ENCODE measurements around the gene MEOX2. TPM values are rescaled to one million over a fixed set of nuclear protein-coding genes. Genes with fewer than 3 reads are reported as not detected.

Gene MEOX2
- total and polyA plus RNA-seq, 2 of the 8 experiments (the other 6 are each of a cell fraction or from before 2014, with no cell fraction given), result 0.05 to 0.19 TPM

DNA sequence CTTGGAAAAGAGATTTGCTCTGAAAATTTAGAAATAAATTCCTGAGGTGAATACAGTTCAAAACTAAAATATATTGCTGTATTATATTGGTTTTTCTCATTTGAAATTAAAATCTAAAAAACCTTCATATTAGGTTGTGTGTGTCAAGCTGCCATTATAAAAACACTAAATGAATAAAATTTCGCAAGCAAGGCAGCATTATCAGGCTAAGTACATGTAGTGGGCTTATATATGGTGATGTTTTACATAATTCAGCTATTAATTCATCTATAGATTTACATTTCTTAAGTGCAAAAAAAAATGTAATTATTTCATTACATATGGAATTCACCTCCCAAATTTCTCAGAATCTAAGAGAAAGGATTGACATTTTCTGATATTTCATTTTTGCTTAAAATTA is 5.3 kb downstream of the MEOX2 start:
- Histone ChIP-seq H3K27me3 (replicated peaks in 1 of 4; ENCODE audit: control insufficient read depth in 3 of 4, extremely low read depth in 1 of 4, insufficient read depth in 3 of 4, low read length in 3 of 4) (peaks cover 3 to 21% (median 17%) of the 10 kb centered on the region in 4 experiments), H2BK5ac (ENCODE audit: low read depth, low read length) (no peak overlapping the region), H4K20me1 (replicated peaks in 1 of 2; ENCODE audit: control insufficient read depth in 1 of 2, insufficient read depth in 2 of 2, low read length in 2 of 2) (peaks cover 0 to 1% of the 10 kb centered on the region in 2 experiments), H3K14ac (ENCODE audit: insufficient read length) (no peak overlapping the region), H3K56ac (replicated peaks; ENCODE audit: insufficient read length, low read depth, low read length) (no peak overlapping the region), H4K5ac (ENCODE audit: insufficient read length, low read depth, low read length) (no peak overlapping the region), H2AFZ (ENCODE audit: low read length) (no peak overlapping the region), H3K79me2 (ENCODE audit: control insufficient read depth in 1 of 2, insufficient read depth in 2 of 2, low read length in 2 of 2) (no peaks in the 10 kb centered on the region), H2AK5ac (ENCODE audit: low read depth, low read length) (no peak overlapping the region), H3K27ac (ENCODE audit: low read depth, low read length) (no peak overlapping the region), H3K9me3 (ENCODE audit: insufficient read depth in 2 of 2, low read depth in 1 of 2, low read length in 1 of 2) (no peaks in the 10 kb centered on the region), H4K8ac (ENCODE audit: extremely low read depth, insufficient read depth, low read length) (no peak overlapping the region), H2BK20ac (ENCODE audit: low read length) (no peak overlapping the region), H3K4me1 (replicated peaks in 1 of 4; ENCODE audit: control insufficient read depth in 3 of 4, insufficient read depth in 4 of 4, low read length in 3 of 4) (peaks cover 0 to 2% (median 0%) of the 10 kb centered on the region in 4 experiments; a peak in 2 of 7 replicates), H3K9ac (replicated peaks in 1 of 4; ENCODE audit: extremely low read depth in 1 of 4, low read depth in 3 of 4, low read length in 3 of 4) (no peak overlapping the region), H3K18ac (ENCODE audit: extremely low read depth, low read length) (no peak overlapping the region), H3K36me3 (ENCODE audit: control insufficient read depth in 2 of 4, insufficient read depth in 4 of 4, low read length in 3 of 4) (no peaks in the 10 kb centered on the region), H2BK120ac (replicated peaks; ENCODE audit: low read depth, low read length) (no peak overlapping the region), H3K4ac (replicated peaks; ENCODE audit: insufficient read length, low read depth, low read length) (no peak overlapping the region), H3K23me2 (ENCODE audit: low read depth, low read length) (peaks cover 10% of the 10 kb centered on the region; the same call in 1 of the 2 replicates), H3K79me1 (ENCODE audit: low read depth, low read length) (no peaks in the 10 kb centered on the region), H2BK15ac (ENCODE audit: low read length) (no peak overlapping the region), H3K23ac (ENCODE audit: insufficient read length) (no peak overlapping the region), H2BK12ac (ENCODE audit: low read depth, low read length) (no peak overlapping the region), H4K91ac (replicated peaks; ENCODE audit: insufficient read length, low read length) (no peak overlapping the region), H3K4me2 (ENCODE audit: insufficient read depth in 1 of 2, low read depth in 2 of 2, low read length in 2 of 2) (no peak overlapping the region), H3K4me3 (ENCODE audit: extremely low read depth in 1 of 4, insufficient read depth in 2 of 4, low read depth in 3 of 4, low read length in 4 of 4) (no peak overlapping the region)
- ChIA-PET CTCF (ENCODE audit: partially characterized antibody) (no interaction called here), POLR2A (ENCODE audit: partially characterized antibody) (no interaction called here)
- DNase-seq (ENCODE audit: low read depth in 1 of 2, low spot score in 2 of 2), result no peak
- TF ChIP-seq SUZ12 (IDR thresholded peaks at IDR 0.05; ENCODE audit: low read length) (no peak), RNF2 (IDR thresholded peaks at IDR 0.05; ENCODE audit: borderline replicate concordance, low read depth, low read length, missing control alignments, poor library complexity, severe bottlenecking) (no peak), TAF7 (optimal IDR thresholded peaks at IDR 0.05; ENCODE audit: borderline replicate concordance, low read depth, low read length) (no peak), USF2 (IDR thresholded peaks at IDR 0.05; ENCODE audit: low read length) (no peak), CBX5 (IDR thresholded peaks at IDR 0.05; ENCODE audit: low read depth, low read length) (no peak), ATF2 (IDR thresholded peaks at IDR 0.05; ENCODE audit: low read length) (no peak), ASH2L (IDR thresholded peaks at IDR 0.05; ENCODE audit: low read length) (no peak), RBBP5 (IDR thresholded peaks at IDR 0.05; ENCODE audit: borderline replicate concordance, low read depth, low read length) (no peak)
- TF ChIP-seq, protein P1, sequence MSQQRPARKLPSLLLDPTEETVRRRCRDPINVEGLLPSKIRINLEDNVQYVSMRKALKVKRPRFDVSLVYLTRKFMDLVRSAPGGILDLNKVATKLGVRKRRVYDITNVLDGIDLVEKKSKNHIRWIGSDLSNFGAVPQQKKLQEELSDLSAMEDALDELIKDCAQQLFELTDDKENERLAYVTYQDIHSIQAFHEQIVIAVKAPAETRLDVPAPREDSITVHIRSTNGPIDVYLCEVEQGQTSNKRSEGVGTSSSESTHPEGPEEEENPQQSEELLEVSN (IDR thresholded peaks at IDR 0.05), result no peak
- no peak for FAIRE-seq
- WGBS, 2 experiments (ENCODE audit: extremely low coverage in 1 of 2, insufficient coverage in 1 of 2, insufficient read length in 1 of 2, insufficient replicate concordance in 2 of 2, low coverage in 1 of 2, low lambda C conversion rate in 2 of 2, missing lambda C conversion rate in 1 of 2), result 100% methylated on average over 1 of the region's 1 CpG; no CpG with 5 or more reads in 1 of the 2 experiments

Data from H1 (cell line).